GM21515 (cell line): ENCODE data around the gene DUSP15.
"Not testable (repeated sequence)": the region's sequence is repeated elsewhere in the genome, so short reads cannot be mapped to it uniquely, and the experiment has no call there.

Experiments
- ATAC-seq: cut with Tn5 transposase; IDR thresholded peaks from one replicate; pipeline ENCODE4 v1.9.1; 2021; ENCODE audit not compliant: unreplicated experiment

Gene DUSP15, protein sequence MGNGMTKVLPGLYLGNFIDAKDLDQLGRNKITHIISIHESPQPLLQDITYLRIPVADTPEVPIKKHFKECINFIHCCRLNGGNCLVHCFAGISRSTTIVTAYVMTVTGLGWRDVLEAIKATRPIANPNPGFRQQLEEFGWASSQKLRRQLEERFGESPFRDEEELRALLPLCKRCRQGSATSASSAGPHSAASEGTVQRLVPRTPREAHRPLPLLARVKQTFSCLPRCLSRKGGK

DNA sequence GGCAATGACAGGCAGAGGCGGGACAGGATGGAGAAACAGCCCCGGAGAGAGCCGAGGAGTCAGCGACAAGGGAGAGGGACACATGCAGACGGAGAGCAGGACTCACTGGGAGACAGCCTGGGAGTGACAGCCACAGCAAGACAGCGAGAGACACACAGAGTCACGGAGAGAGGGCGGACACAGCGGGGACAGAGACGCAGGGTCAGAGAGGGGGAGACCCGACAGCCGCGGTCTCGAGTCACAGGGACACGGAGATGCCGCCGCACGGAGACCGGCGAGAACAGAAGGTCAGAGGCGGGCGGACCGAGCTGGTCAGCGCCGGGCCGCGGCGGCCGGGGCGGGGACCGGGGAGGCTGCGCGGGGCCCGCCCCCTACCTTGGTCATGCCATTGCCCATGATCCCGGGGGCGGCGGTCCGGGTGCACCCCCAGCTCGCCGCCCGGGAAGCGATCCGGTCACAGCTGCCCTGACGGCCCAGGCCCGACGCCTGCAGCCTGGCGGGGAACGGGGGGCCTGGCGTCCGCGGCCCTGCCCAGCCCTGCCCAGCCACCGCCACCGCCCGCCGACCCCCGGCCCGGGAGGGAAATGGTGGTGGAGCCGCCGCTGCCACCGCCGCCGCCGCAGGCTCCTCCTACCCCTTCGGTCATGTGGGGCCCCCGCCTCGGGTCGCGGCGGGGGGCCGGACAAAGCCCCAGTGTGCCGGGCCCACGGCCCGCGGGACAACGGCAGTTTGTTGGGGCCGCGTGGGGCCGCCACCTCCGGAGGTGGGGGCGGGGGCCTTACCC, at the start of gene DUSP15, which contains the start of gene TTLL9:
DUSP15 (minus strand) TSS at position 586 of the 784 bp plus-strand sequence; CDS start at position 396, 190 bp downstream.
TTLL9 (plus strand) TSS at position 693 of the 784 bp plus-strand sequence. CDS start 493 bp downstream, outside the sequence.
- ATAC-seq, result no peak

DNA sequence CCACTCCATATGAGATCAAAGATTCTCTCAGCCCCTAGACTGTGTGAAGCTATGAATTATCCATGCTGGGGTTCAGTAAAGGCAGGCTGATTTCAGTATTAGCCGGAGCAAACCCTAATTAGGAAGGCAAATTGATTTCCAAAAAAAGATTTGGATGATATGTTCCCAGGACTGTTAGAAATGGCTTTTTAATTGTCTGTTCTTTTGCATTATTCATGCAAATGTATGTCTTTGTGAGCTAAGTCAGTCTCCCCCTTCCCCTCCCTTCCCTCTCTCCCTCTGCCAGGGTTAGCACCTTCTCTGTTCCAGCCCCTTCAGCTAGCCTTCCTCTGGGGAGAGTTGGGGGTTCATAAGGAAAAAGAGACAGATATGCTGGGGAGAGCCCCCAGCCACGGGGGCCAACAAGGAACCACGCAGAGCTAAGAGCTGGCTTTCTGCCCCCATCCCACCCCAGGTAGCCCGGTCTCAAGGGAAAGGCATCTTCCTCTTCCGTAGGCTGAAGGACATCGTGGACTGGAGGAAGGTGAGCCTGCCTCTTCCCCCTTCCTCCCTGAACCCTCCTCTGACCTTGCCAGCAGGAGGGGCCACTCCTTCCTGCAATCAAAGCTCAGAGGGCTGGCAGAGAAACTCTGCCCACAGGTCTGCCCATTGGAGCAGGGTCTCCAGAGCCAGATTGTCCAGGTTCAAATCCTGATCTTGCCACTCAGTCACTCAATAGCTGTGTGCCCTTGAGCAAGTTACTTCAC, 49.3 kb upstream of the DUSP15 start:
- ATAC-seq, result no peak

DNA sequence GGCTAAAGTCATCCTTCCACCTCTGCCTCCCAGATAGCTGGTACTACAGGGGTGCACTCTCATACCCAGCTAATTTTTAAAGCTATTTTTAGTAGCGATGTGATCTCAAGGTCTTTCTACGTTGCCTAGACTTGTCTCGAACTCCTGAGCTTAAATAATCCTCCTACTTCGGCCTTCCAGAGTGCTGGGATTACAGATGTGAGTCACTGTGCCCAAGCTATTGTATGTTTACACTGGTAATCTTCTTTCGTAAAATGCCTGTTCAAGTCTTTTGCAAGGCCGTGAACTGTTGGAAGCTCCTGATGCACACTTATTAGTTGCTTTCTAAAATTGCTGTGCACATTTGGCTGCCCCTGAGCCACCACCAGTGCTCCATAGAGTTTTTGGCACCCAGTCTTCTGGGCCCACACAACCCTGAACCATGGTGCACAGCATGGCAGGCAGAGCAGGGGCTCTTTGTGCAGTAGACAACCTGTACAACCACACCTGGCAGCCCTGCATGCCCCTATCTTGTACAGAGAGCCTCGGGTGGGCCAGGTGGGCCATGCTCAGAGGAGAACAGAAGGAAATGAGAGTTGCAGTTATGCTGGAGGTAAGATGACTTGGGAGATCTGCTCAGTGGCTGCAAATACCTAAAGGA, 48.3 kb upstream of the DUSP15 start:
- ATAC-seq, result no peak

DNA sequence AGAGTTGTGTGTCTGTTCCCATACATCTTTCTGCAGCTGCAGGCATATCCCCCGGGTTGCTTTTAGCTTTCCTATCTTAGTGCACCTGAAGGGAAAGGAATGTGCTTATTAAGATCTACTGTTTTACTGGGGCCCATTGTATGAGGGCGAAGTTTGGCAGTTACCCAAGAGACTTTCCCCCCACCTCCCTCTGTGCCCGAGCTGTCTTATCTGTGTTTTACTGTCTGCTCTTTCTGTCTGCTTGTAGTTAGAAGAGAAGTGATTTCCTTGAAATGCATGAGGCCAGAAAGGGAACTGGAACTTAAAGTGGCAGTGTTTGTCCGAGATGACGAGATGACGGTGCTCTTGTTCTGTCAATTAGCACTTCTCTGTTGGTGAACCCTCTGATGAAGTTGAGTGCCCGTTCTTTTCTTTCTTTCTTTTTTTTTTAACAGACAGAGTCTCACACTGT, 47.7 kb upstream of the DUSP15 start:
- ATAC-seq, result not testable (repeated sequence)

DNA sequence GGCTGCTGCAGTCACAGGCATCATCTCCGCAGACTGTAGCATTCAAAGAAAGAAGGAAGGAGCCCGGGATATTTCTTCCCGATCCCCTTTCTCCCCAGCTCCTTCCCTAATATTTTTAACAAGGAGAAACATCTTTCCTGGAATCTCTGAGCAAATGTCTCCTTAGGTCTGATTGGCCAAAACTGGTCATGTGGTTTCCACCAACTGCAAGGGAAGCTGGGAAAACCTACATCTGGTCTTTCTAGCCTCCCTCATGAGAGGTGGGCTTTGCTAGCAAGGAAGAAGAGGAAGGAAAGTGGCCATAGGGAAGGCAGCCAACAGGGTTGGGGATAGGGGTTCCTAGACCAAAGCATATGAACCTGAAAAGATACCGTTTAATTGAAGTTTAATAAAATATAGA, 46.4 kb upstream of the DUSP15 start:
- ATAC-seq, result no peak

DNA sequence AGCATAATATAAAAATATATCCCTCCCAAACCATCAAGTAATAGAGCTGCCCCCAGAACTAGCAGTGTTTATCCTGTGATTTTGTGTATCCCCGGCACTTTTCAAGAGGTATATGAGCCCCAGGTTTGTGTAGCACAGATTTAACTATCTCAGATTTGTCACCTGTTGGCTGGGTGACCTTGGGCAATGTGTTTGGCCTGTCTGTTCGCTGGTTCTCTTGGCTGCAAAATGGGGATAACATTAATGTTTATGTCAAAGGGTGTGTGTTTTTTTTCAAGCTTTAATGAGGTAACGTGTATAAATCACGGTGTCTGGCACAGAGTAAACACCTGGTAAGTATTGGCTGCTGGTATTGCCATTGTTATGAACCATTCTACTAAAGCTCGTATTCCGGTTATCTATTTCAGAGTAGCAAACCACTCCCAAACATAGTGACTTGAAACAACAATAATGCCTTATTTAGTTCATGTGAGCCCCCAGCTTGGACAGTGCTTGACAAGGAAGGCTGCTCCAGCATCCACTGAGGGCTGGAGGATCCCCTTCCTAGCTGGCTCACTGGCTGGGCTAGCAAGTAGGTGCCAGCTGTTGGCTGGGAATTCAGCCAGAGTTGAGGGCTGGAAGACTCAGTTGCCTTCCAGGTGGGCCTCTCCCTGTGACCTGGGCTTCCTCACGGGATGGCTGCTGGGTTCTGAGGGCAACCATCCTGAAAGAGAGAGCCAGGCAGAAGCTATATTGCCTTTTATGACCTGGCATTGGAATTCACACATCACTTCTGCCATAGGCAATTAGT, 45.4 kb upstream of the DUSP15 start:
- ATAC-seq, result no peak

DNA sequence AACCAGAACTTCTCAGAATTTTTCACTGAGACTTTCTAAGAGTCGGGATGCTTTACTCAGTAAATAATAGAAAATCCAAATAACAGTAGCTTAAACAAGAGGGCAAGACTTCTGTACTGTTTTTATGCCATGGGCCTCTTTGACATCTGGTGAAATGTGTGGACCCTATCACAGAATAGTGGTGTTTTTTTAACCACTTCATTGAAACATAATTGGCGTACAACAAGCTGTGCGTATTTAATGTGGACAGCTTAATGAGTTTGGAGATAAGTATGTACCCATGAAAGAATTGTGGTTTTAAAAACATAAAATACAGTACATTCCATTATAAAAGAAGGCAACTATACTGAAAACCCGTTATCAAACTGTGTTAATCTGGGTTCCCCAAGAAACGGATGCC, 43.8 kb upstream of the DUSP15 start:
- ATAC-seq, result no peak

DNA sequence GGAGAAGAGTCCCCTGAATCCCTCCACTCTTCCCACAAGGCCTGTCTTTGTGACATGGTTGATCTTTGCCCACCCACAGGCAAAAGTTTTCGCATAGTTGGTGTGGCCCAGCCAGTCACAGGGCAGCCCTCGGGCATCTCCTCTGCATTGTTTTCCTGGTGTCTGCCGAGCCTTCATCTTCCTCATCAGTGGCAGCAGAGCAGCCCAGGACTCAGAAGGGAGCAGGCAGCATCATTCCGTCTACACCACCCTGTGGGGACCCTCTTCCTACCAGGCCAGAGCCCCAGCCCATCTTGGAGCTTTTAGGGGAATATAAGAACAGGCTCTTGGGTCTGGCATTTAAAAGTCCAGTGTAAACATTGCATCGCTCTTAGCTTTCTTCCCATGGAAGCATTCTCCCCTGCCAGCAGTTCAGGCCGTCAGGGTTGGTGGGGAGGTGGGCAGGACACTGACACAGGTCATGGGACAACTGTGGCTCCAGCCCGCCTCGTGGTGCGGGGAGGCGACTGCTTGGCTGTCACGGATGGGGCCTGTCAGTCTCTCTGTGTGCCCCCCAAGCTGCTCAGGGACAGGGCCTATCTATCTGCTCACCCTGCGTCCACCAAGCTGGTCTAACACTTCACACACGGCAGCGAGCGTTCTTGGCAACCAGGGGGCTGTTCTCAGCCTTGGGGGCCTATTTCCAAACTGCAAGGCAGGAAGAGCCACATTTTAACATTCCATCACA, 43.3 kb upstream of the DUSP15 start:
- ATAC-seq, result no peak

DNA sequence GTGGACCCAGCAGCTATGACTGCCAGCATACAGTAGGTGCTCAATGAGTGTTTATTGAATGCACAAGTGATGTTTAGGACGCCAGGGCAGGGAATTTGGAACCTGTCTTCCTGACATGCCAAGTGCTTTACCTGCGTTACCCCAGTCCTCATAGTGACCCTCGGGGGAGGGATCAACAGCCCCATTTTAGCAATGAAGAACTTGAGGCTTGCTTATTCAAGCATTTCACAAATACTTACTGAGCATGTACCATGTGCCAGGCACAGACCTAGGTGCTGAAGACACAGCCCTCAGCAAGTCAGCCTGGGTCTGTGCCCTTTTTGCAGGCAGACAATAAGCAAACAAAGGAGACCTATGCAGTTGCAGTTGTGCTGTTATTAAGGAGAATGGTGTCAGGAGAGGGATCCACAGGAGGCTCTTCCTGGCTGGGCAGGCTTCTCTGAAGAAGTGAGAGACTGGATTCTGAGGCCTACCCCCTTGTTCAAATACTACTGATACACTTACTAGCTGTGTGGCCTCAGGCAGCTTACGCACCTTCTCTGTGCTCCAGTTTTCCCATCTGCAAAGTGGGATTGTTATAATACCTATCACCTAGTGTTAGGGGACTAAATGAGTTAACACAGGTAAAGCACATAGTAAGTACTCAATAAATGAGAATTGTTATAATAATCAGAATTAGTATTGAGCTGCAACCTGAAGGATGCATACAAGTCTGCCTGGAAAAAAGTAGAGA, 39.9 kb upstream of the DUSP15 start:
- no peak for ATAC-seq

DNA sequence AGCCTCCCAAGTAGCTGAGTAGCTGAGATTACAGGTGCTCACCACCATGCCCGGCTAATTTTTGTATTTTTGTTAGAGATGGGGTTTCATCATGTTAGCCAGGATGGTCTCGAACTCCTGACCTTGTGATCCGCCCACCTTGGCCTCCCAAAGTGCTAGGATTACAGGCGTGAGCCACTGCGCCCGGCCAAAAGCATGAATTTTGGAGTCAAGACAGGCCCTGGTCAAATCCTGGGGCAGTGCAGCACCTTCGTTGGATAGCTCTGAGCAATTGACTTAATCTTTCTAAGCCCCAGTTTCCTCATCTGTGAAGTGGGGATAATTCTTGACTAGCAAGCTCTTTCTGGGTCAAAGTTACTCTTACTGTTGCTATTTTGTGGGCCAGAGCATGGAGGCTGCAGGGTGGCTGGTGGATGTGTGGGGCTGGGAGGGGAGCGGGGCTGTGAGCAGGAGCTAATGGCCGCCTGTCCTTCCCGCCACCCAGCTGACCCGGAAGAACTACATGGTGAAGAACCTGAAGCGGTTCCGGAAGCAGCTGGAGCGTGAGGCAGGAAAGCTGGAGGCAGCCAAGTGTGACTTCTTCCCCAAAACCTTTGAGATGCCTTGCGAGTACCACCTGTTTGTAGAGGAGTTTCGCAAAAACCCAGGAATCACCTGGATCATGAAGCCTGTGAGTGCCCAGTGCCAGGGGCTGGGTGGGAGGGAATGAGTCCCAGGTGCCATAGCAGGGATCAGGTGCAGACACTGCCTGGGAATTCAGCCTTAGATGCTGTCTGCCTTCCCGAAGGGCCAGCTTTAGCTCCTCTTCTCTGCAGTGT, 39.1 kb upstream of the DUSP15 start:
- no peak for ATAC-seq

DNA sequence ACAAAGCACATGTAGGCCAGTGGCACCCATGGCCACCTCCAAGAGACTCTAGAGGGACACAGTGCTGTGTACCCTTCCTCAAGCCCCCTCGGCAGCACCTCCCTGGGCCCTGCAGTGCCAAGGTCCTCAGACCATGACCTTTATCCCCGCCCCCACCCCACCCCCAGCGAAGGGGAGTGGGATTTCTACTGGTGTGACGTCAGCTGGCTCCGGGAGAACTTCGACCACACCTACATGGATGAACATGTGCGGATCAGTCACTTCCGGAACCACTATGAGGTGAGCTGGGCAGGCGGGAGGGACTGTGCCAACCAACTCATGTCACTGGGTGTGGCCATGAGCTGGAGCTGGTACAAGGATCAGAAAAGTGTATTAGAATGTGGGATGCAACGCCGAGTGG, 38.1 kb upstream of the DUSP15 start:
- ATAC-seq, result no peak

DNA sequence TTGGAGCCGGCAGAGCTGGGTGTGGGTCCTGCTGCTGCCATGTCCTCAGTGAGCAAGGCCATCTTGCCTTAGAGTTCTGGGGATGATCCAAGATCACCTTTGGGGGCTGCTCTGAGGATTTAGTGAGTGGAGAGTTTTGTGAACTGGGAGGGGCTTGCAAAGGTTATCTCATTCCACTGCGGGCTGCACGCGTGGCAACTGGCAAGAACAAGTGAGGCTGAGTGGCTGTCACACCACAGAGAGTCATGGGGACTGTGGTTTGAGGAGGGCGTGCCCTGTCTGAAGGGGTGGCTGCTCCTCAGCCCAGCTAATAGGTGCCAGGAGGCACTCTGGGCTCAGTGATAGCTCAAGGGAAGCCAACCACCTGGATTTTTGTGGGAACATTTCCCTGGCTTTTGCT, 37.7 kb upstream of the DUSP15 start:
- no peak for ATAC-seq

DNA sequence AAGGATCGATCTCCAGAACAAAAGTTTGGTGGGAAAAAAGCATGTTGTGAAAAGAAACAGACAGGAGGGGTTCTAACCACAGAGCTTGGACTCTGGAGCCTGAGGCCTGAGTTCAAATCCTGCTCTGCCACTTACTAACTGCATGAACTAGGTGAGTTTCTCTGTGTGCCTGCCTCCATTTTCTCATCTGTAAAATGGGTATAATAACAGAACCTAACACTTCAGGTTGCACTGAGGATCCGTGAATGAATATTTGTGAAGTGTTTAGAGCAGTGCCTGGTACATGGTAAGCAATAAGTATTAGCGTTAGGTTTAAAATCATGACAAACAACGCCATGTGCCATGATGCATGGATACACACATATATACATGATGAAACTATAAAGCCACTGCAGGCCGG, 36.7 kb upstream of the DUSP15 start:
- no peak for ATAC-seq

DNA sequence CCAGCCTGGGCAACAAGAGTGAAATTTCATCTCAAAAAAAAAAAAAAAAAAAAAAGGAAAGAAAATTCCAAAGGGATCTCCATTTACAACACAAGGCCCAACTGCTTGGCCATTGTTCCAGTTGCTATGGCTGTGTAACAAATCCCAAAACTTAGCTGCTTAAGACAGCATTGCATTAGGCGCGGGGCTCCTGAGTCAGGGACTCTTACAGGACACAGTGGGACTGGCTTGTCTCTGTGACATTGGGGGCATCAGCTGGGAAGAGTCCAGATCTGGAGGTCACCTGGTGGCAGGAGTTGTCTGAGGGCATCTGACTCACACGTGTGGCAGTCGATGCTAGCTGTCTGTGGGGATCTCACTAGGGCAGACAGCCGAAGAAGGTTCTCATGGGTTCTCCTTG, 35.7 kb upstream of the DUSP15 start:
- no peak for ATAC-seq

DNA sequence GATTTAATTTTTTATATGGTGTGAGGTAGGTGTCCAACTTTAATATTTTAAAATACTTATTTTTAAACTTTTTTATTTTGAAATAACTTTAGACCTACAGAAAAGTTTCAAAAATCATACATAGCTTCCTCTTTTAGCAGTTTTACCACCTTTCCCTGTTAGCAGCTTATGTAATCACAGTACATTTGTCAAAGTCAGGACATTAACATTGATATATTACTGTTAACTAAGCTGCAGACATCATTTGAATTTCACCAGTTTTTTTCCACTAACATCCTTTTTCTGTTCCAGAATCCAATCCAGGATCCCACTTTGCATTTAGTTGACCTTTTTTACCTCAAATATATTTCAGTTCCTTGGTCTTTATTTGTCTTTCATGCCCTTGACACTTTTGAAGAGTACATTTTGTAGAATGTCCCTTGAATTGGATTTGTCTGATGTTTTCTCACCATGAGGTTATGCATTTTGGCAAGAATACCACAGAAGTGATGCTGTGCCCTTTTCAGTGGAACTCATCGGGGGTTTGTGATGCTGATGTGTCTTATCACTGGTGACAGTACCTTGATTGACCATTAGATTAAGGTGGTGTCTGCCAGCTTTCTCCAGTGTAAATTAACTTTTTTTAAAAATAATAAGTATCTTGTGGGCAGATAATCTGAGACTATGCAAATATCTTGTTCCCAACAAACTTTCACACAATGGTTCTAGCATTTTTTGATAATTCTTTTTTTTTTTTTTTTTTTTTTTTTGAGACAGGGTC, 33.5 kb upstream of the DUSP15 start:
- ATAC-seq, result no peak

DNA sequence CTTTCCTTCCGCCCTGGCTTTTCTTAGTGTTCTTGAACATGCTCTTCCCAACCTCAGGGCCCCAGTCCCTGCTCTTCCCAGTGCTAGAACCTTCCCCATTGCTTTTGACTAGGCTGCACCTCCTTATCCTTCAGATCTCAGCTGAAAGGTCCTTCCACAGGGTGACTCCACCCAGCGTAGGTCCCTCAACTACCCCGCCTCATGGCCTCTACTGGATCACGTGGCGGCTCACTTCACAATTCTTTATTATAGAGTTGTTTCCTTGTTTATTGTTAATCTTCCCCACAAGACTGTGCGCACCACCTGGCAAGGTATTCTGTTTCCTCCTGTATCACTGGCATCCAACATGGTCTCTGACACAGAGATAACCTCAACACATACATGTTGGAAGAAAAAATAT, 31.3 kb upstream of the DUSP15 start:
- no peak for ATAC-seq

DNA sequence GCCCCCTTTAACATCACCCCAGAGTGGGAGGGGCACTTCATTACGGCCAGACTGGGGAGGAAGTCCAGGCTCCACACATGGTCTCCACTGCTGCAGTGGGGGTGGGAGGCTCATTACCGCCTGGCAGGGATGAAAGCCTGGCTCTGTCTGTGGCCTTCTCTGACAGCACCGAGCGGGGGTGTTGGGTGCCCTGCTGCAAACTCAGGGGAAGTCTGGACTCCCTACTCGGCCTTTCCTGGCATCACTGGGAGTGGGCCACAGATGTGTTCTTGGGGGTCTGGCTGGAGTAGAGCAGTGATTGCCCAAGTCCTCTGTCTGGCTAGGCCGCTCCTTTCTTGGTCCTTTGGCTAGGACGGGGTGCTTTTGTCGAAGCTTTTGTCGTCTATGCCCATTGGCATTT, 27.2 kb upstream of the DUSP15 start:
- no peak for ATAC-seq

DNA sequence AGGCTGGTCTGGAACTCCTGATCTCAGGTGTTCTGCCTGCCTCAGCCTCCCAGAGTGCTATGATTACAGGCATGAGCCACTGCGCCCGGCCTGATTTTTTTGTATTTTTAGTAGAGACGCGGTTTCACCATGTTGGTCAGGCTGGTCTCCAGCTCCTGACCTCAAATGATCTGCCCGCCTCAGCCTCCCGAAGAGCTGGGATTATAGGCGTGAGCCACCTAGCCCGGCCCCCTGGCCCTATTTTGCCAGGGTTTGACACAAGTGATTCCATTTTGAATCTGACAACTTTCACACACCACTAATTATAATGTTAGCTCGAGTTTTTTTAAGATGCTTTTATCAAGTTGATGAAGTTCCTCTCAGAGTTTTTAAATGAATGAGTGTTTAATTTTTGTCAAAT, 25.7 kb upstream of the DUSP15 start:
- ATAC-seq, result no peak
